GM13976 (cell line): ENCODE data around the gene BSG.
"Not testable (repeated sequence)": the region's sequence is repeated elsewhere in the genome, so short reads cannot be mapped to it uniquely, and the experiment has no call there.

ENCODE experiments used
- DNase-seq: peaks from one replicate; pipeline ENCODE4 v3.0.0; 2012; ENCODE audit warnings: low spot score
- CTCF ChIP-seq: IDR thresholded peaks from 2 replicates; pipeline ENCODE4 v1.5.1; 2012; ENCODE audit warnings: borderline replicate concordance, mild to moderate bottlenecking; ENCODE audit not compliant: insufficient read depth; ENCODE audit errors: extremely low read depth, missing control alignments, control extremely low read depth
- in situ Hi-C: fragments of 300-500 bp; cut with MboI; formaldehyde crosslinking; loops from one replicate; pipeline ENCODE4 v1.12.0; 2022; ENCODE audit warnings: low sequenced_read_pairs, mixed read lengths, inconsistent platforms; ENCODE audit not compliant: unreplicated experiment

BSG gene

GRCh38 chr19:584240-585001, 12.0 kb downstream of the BSG start:
- in situ Hi-C loops = loop anchor here (25.0 kb wide), 1 partner anchor 153 kb away; no protein-coding TSS in a partner anchor
- TF ChIP-seq CTCF = peak; percentile 93

GRCh38 chr19:585146-585545, 12.8 kb downstream of the BSG start:
- in situ Hi-C loops = loop anchor here (25.0 kb wide), 1 partner anchor 152 kb away; no protein-coding TSS in a partner anchor
- DNase-seq = not testable (repeated sequence)

More at GRCh38 chr19:584240-585001, 12.0 kb downstream of the BSG start:
- DNase-seq = peak; percentile 87

GRCh38 chr19:585551-586110, 13.2 kb downstream of the BSG start:
- no peak for TF ChIP-seq CTCF
- in situ Hi-C loops = loop anchor here (25.0 kb wide), 1 partner anchor 152 kb away; no protein-coding TSS in a partner anchor
- DNase-seq = no peak

- TF ChIP-seq CTCF = peak; percentile 39
- DNase-seq = peak; percentile 79
- in situ Hi-C loops = loop anchor here (25.0 kb wide), 1 partner anchor 149 kb away; no protein-coding TSS in a partner anchor
Observed at GRCh38 chr19:588093-588740, 15.8 kb downstream of the BSG start.

GRCh38 chr19:588741-589692, 16.6 kb downstream of the BSG start:
- no peak for TF ChIP-seq CTCF
- no peak for DNase-seq
- in situ Hi-C loops = loop anchor here (25.0 kb wide), 1 partner anchor 148 kb away; no protein-coding TSS in a partner anchor

GRCh38 chr19:589693-590395, 17.4 kb downstream of the BSG start, which contains the start of gene HCN2:
Gene HCN2 (plus strand): TSS chr19:589881. CDS start chr19:589946, 65 bp downstream.
- DNase-seq = no peak
- in situ Hi-C loops = loop anchor here (25.0 kb wide), 1 partner anchor 147 kb away; no protein-coding TSS in a partner anchor
- TF ChIP-seq CTCF = no peak
